Measurements from ENCODE around the gene ADRB1.

ADRB1 gene

DNA sequence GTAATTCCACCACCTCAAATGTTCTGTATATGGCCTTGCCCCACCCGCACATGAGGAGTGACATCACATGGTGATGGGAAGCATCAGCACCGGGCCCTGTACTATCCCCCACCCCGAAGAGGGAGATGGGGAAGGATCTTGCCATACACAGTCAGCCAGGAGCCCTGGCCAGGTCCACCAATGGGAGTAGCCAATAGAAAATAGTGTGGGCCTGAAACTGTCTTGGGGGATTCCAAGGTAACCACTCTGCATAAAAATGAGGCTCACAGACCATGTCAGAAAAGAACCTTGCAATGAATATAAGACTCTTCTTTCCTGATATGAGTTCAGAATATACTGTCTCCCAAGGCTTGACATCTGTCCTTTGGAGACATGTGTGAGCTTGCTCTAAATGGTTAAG, 51.1 kb downstream of the ADRB1 start:
- DNase-seq (ENCODE audit: low read depth): no peak

DNA sequence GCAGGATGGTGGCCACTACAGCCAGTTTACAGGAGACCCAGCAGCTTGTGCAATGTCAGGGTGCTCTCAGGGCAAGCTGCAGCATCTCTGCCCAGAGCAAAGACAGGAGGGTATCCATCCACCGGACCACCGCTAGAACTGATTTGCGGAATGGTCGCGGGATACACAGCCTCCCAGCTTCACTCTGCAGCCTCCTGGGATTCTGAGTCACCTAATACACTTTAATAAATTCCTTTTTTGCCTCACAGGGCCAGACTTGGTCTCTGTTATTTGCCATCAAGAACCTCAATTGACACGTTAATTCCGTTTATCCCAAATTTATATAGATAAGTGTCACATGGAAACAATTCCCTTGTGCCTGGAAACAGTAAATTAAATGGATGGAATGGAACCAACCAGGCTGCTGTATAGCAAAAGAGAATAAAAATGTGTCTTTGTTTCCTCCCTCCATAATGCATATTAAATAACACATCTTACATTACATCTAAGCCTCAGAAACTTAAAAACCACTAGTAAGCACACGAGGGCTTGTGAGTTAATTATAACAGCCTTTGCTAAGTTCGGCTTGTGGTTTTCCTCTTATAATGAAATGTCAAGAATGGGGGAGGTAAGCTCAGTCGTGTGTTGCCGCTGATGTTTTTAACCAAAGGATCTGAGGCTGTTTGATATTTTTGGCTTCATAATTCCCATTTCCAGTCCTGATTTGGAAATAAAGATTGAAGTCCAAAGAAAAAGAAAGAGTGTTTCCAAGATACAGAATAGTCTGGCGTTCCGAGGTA, 52.1 kb downstream of the ADRB1 start:
- no peak for DNase-seq (ENCODE audit: low read depth)

All from EH (cell line).